NCI-H2171 treated with DMSO at 0.1 percent for 48 hours (cell line): ENCODE results near the gene IRX2.

Experiments used
- DNase-seq: peaks from one replicate; lab custom pipeline; 2025; lab: John Stamatoyannopoulos, UW

IRX2 gene

DNA sequence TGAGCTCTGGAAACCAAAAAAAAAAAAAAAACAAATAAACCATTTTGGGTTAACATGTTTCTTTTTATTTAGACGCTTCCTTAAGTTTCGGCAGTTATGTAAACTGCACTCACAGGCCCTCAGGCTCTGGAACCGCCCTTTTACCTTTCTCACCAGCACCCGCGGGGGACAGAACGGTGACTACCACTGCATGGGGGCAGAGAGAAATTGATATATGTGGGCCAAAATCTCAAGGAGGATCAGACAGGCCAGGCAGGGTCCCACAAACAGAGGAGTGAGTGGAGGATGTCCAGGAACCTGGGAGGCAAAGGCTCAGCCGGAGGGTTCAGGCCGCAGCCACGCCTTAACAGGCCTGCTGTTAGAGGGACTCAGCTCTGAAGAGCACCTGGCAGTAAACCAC lies 54.4 kb downstream of the IRX2 start:
- no peak for DNase-seq
